GM12891 (cell line): ENCODE data around the gene ABTB2.

Experiments
- PAX5 ChIP-seq: IDR thresholded peaks from 2 replicates; pipeline ENCODE4 v1.6.1; 2011; ENCODE audit warnings: low read length, moderate library complexity, mild to moderate bottlenecking; ENCODE audit not compliant: insufficient read depth, severe bottlenecking
- POLR2A ChIP-seq: IDR thresholded peaks from 2 replicates; pipeline ENCODE4 v1.6.1; 2011; ENCODE audit warnings: low read depth, low read length, control low read depth
- POLR2AphosphoS5 ChIP-seq: IDR thresholded peaks from 2 replicates; pipeline ENCODE4 v1.6.1; 2011; ENCODE audit warnings: low read depth, low read length, control low read depth
- SPI1 ChIP-seq: IDR thresholded peaks from 2 replicates; pipeline ENCODE4 v1.6.1; 2011; ENCODE audit warnings: low read depth, low read length, control low read depth
- TAF1 ChIP-seq: IDR thresholded peaks from 2 replicates; pipeline ENCODE4 v1.6.1; 2011; ENCODE audit warnings: low read depth, low read length, control low read depth

DNA sequence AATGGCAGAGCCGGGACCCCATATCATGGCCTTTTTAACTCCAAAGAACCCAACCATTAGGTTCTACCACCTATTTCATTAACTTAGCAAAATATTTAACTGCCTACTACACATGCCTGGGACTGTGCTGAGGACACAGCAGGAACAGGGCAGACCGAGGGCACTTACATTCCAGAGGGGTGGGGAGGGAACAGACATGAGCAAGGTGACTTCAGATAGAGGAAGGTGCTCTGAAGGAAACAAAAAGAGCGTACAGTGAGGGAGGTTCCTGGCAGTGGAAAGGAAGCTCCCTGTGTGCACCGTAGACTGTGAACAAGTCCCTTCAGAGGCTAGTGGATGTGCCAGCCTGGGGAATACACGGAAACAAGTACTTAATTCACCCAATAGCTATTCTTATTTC is 169.6 kb downstream of the ABTB2 start:
- TF ChIP-seq SPI1 (no peak), POLR2AphosphoS5 (no peak), POLR2A (no peak), TAF1 (no peak), PAX5 (no peak)
